Testis (tissue), 2 donors: Measurements from ENCODE around the gene ACCSL.

Experiments used
- POLR2A ChIP-seq: fragments of 450-650 bp; IDR thresholded peaks from one replicate; pipeline ENCODE4 v1.6.1; 2017; ENCODE audit warnings: antibody characterized with exemption, mild to moderate bottlenecking, moderate library complexity
- TF ChIP-seq, protein P1 (sequence below), 3 experiments: fragments of 450-650 bp in 2 of 3; fragments of 200-600 bp in 1 of 3; sonication (generic) in 1 of 3; IDR thresholded peaks; one replicate each; pipeline ENCODE4 v1.5.1; 2016 to 2019; ENCODE audit warnings: antibody characterized with exemption in 3 of 3, mild to moderate bottlenecking in 2 of 3, moderate library complexity in 1 of 3

DNA sequence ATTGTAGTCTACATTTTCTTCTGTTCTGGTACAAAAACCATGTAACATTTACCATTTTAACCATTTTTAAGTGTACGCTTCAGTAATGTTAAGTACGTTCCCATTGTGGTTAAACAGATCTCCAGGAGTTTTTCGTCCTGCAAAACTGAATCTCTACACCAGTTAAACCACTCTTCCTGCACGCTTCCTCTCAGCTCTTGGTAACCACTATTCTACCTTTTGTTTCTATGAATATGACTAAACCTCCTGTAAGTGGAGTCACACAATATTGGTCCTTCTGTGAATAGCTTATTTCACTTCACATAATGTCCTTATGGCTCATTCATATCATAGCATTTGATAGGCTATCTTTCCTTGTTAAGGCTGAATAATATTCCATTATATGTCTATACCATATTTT is 40.6 kb downstream of the ACCSL start:
- TF ChIP-seq, protein P1, sequence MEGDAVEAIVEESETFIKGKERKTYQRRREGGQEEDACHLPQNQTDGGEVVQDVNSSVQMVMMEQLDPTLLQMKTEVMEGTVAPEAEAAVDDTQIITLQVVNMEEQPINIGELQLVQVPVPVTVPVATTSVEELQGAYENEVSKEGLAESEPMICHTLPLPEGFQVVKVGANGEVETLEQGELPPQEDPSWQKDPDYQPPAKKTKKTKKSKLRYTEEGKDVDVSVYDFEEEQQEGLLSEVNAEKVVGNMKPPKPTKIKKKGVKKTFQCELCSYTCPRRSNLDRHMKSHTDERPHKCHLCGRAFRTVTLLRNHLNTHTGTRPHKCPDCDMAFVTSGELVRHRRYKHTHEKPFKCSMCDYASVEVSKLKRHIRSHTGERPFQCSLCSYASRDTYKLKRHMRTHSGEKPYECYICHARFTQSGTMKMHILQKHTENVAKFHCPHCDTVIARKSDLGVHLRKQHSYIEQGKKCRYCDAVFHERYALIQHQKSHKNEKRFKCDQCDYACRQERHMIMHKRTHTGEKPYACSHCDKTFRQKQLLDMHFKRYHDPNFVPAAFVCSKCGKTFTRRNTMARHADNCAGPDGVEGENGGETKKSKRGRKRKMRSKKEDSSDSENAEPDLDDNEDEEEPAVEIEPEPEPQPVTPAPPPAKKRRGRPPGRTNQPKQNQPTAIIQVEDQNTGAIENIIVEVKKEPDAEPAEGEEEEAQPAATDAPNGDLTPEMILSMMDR (IDR thresholded peaks at IDR 0.05): no peak
- no peak for TF ChIP-seq POLR2A
